Panc1 (cell line): ENCODE results near the gene NR6A1. TPM values are rescaled to one million over a fixed set of nuclear protein-coding genes. Genes with fewer than 3 reads are reported as not detected.

Source experiments
- ATAC-seq: fragments of 200-7000 bp; cut with Tn5 transposase; 2 replicates; pipeline ENCODE4 v1.9.1; 2020; ENCODE audit warnings: mild to moderate bottlenecking, moderate library complexity
- BruUV-seq: library from RNA; stranded (reverse); fragments of 400-500 nt; replicated peaks from 2 replicates; lab custom pipeline; 2021; lab: Mats Ljungman, UMichigan
- CTCF ChIA-PET: fragments of 300-600 bp; sonication (Branson Sonifier 250); formaldehyde crosslinking; loops from one replicate; lab custom pipeline; 2022; ENCODE audit warnings: antibody characterized with exemption; lab: Charles Lee
- POLR2A ChIA-PET: fragments of 300-600 bp; sonication (Branson Sonifier 250); formaldehyde crosslinking; loops from one replicate; lab custom pipeline; 2022; ENCODE audit warnings: antibody characterized with exemption; lab: Charles Lee
- DNase-seq: peaks from one replicate; pipeline ENCODE4 v3.0.0-alpha.2; 2010; ENCODE audit warnings: low read depth, low spot score
- H3K27ac ChIP-seq: 2 replicates; pipeline ENCODE4 v1.5.1; 2011; ENCODE audit warnings: mild to moderate bottlenecking, low read length, inconsistent platforms
- H3K27me3 ChIP-seq: fragments of 200-500 bp; sonication (Bioruptor generic); 2 replicates; pipeline ENCODE4 v1.6.0; 2014; ENCODE audit warnings: low read length, inconsistent platforms; ENCODE audit not compliant: control insufficient read depth, insufficient read depth
- H3K36me3 ChIP-seq: fragments of 200-500 bp; sonication (Bioruptor generic); 2 replicates; pipeline ENCODE4 v1.5.1; 2014; ENCODE audit warnings: inconsistent platforms, mild to moderate bottlenecking, low read length, moderate library complexity; ENCODE audit not compliant: control insufficient read depth, insufficient read depth
- H3K4me1 ChIP-seq: 2 replicates; pipeline ENCODE4 v1.5.1; 2011; ENCODE audit warnings: inconsistent platforms, mild to moderate bottlenecking, low read length, moderate library complexity; ENCODE audit not compliant: control insufficient read depth, insufficient read depth
- H3K4me3 ChIP-seq, 2 experiments: 2 replicates each; pipeline ENCODE4 v1.5.1; 2011 to 2012; ENCODE audit warnings: low read depth in 2 of 2, low read length in 2 of 2, mild to moderate bottlenecking in 2 of 2, inconsistent platforms in 1 of 2, moderate library complexity in 1 of 2
- H3K9me3 ChIP-seq: fragments of 200-500 bp; sonication (Bioruptor generic); 2 replicates; pipeline ENCODE4 v1.5.1; 2014; ENCODE audit warnings: low read depth, mild to moderate bottlenecking, inconsistent platforms, low read length, moderate library complexity; ENCODE audit not compliant: control insufficient read depth, insufficient read depth
- POLR2AphosphoS5 ChIP-seq: IDR thresholded peaks from 2 replicates; pipeline ENCODE4 v1.6.1; 2012; ENCODE audit warnings: mild to moderate bottlenecking, low read depth, low read length, moderate library complexity
- REST ChIP-seq, 2 experiments: IDR thresholded peaks; 2 replicates each; pipeline ENCODE4 v1.6.1; 2011 to 2012; ENCODE audit warnings: low read depth in 2 of 2, control low read depth in 1 of 2, low read length in 1 of 2, mild to moderate bottlenecking in 1 of 2, moderate library complexity in 1 of 2; ENCODE audit not compliant: insufficient read depth in 1 of 2
- SIN3A ChIP-seq: IDR thresholded peaks from 2 replicates; pipeline ENCODE4 v1.6.1; 2012; ENCODE audit warnings: low read depth, mild to moderate bottlenecking, low read length, moderate library complexity, borderline replicate concordance; ENCODE audit not compliant: insufficient read depth
- TCF7L2 ChIP-seq: IDR thresholded peaks from 2 replicates; pipeline ENCODE4 v1.6.1; 2011; ENCODE audit warnings: mild to moderate bottlenecking, low read depth, low read length, inconsistent platforms
- in situ Hi-C: cut with HindIII; loops from 2 replicates; pipeline ENCODE4 v1.10.0; 2016; ENCODE audit warnings: low sequenced_read_pairs, low pct_unique_long_range_greater_than_20kb
- intact Hi-C: fragments of 100-400 bp; cut with micrococcal nuclease; formaldehyde crosslinking; loops from one replicate; pipeline ENCODE4 v1.10.0; 2022; ENCODE audit not compliant: unreplicated experiment
- total RNA-seq: library from RNA; stranded (reverse); gene quantifications from one replicate; pipeline ENCODE4 v1.2.1, GENCODE V29; 2021; ENCODE audit not compliant: unreplicated experiment
- TF ChIP-seq, protein P1 (sequence below): fragments of 450-650 bp; IDR thresholded peaks from 2 replicates; pipeline ENCODE4 v1.5.1; 2017; ENCODE audit warnings: mild to moderate bottlenecking

NR6A1 gene
- total RNA-seq, 1 experiment from 2014 or later, result 7.6 TPM

- DNase-seq (no peak), ATAC-seq (no peak)
- H3K4me1 ChIP-seq, result no peaks in the 10 kb centered on the region
- CTCF ChIA-PET, result no interaction called here
- no peaks in the 10 kb centered on the region for H3K9me3 ChIP-seq
- intact Hi-C loops (no loop called here), in situ Hi-C loops (no loop called here)
- POLR2A ChIA-PET, result no interaction called here
- H3K36me3 ChIP-seq, result no peaks in the 10 kb centered on the region; the same call in 1 of the 2 replicates
- no peak for TF ChIP-seq SIN3A
- TF ChIP-seq, protein P1, sequence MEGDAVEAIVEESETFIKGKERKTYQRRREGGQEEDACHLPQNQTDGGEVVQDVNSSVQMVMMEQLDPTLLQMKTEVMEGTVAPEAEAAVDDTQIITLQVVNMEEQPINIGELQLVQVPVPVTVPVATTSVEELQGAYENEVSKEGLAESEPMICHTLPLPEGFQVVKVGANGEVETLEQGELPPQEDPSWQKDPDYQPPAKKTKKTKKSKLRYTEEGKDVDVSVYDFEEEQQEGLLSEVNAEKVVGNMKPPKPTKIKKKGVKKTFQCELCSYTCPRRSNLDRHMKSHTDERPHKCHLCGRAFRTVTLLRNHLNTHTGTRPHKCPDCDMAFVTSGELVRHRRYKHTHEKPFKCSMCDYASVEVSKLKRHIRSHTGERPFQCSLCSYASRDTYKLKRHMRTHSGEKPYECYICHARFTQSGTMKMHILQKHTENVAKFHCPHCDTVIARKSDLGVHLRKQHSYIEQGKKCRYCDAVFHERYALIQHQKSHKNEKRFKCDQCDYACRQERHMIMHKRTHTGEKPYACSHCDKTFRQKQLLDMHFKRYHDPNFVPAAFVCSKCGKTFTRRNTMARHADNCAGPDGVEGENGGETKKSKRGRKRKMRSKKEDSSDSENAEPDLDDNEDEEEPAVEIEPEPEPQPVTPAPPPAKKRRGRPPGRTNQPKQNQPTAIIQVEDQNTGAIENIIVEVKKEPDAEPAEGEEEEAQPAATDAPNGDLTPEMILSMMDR, result no peak
- TF ChIP-seq TCF7L2, result no peak
- H3K27me3 ChIP-seq, result no peaks in the 10 kb centered on the region
- no peak overlapping the region for H3K4me3 ChIP-seq
- BruUV-seq, result no TSS peak
- no peak overlapping the region for H3K27ac ChIP-seq
These were observed 31.3 kb upstream of the NR6A1 start for GRCh38 chr9:124802426-124802825.

- no peaks in the 10 kb centered on the region for H3K27me3 ChIP-seq
- POLR2A ChIA-PET, result no interaction called here
- no peaks in the 10 kb centered on the region for H3K9me3 ChIP-seq
- DNase-seq (no peak), ATAC-seq (no peak)
- no TSS peak for BruUV-seq
- H3K4me1 ChIP-seq, result no peaks in the 10 kb centered on the region
- in situ Hi-C loops, result no loop called here
- H3K27ac ChIP-seq, result no peak overlapping the region
- intact Hi-C loops, result no loop called here
- CTCF ChIA-PET, result no interaction called here
- no peaks in the 10 kb centered on the region; the same call in 1 of the 2 replicates for H3K36me3 ChIP-seq
- TF ChIP-seq POLR2AphosphoS5 (no peak), SIN3A (no peak), REST (IDR thresholded peaks at IDR 0.05; ENCODE audit: insufficient read depth in 1 of 2, low read depth in 2 of 2, low read length in 1 of 2) (no peak), TCF7L2 (no peak)
- TF ChIP-seq, protein P1, result no peak
- no peak overlapping the region for H3K4me3 ChIP-seq
These were observed 30.2 kb upstream of the NR6A1 start for GRCh38 chr9:124801356-124801755.
